Coronary artery (tissue), 2 donors: ENCODE measurements around the gene BAG3.

ENCODE experiments used
- DNase-seq: peaks from one replicate; pipeline ENCODE4 v3.0.0-alpha.2; 2017; ENCODE audit warnings: low spot score
- H3K27ac ChIP-seq, 2 donors: fragments of 200-600 bp; sonication (generic); one replicate each; pipeline ENCODE4 v1.5.1; 2016 to 2019
- H3K4me3 ChIP-seq: fragments of 200-600 bp; sonication (generic); 2 replicates; pipeline ENCODE4 v1.5.1; 2016; ENCODE audit warnings: mild to moderate bottlenecking, moderate library complexity
- TF ChIP-seq, protein P1 (sequence below): fragments of 200-600 bp; sonication (generic); IDR thresholded peaks from one replicate; pipeline ENCODE4 v1.5.1; 2019; ENCODE audit warnings: antibody characterized with exemption

BAG3 gene

GRCh38 chr10:119673271-119673670, 22.1 kb downstream of the BAG3 start:
- DNase-seq, result no peak
- Histone ChIP-seq H3K27ac (no peak overlapping the region), H3K4me3 (no peak overlapping the region)
- TF ChIP-seq, protein P1, sequence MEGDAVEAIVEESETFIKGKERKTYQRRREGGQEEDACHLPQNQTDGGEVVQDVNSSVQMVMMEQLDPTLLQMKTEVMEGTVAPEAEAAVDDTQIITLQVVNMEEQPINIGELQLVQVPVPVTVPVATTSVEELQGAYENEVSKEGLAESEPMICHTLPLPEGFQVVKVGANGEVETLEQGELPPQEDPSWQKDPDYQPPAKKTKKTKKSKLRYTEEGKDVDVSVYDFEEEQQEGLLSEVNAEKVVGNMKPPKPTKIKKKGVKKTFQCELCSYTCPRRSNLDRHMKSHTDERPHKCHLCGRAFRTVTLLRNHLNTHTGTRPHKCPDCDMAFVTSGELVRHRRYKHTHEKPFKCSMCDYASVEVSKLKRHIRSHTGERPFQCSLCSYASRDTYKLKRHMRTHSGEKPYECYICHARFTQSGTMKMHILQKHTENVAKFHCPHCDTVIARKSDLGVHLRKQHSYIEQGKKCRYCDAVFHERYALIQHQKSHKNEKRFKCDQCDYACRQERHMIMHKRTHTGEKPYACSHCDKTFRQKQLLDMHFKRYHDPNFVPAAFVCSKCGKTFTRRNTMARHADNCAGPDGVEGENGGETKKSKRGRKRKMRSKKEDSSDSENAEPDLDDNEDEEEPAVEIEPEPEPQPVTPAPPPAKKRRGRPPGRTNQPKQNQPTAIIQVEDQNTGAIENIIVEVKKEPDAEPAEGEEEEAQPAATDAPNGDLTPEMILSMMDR, result no peak

DNA sequence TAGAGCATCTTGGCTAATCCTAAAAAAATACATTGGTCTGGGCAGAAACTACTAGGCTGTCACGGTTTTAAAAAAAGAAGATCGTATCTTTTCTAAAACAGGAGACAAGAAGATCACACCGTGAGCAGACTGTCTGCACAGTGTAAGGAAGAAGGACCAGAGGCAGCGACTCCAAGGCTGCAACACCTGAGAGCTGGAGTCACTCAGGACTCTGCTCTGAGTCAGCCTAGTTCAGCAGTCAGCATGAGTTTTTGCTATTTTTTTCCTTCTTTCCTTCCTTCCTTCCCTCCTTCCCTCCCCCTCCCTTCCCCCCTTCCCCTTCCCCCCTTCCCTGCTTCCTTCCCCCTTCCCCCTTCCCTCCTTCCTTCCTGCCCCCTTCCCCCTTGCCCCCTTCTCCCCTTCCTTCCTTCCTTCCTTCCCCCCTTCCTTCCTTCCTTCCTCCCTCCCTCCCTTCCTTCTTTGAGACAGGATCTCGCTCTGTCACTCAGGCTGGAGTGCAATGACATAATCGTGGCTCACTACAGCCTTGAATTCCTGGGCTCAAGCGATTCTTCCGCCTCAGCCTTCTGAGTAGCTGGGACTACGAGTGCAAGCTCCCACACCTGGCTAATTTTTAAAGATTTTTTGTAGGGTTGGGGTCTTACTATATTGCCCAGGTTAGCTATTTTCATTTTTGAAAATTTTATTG, 24.4 kb downstream of the BAG3 start:
- Histone ChIP-seq H3K4me3 (no peak overlapping the region), H3K27ac (no peak overlapping the region)
- no peak for DNase-seq
- TF ChIP-seq, protein P1, result no peak

DNA sequence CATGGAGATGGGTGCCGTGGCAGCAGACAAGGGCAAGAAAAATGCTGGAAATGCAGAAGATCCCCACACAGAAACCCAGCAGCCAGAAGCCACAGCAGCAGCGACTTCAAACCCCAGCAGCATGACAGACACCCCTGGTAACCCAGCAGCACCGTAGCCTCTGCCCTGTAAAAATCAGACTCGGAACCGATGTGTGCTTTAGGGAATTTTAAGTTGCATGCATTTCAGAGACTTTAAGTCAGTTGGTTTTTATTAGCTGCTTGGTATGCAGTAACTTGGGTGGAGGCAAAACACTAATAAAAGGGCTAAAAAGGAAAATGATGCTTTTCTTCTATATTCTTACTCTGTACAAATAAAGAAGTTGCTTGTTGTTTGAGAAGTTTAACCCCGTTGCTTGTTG, 25.9 kb downstream of the BAG3 start:
- TF ChIP-seq, protein P1, result no peak
- Histone ChIP-seq H3K4me3 (no peak overlapping the region), H3K27ac (no peak overlapping the region)
- DNase-seq, result no peak

GRCh38 chr10:119677904-119678755, 26.9 kb downstream of the BAG3 start:
- Histone ChIP-seq H3K4me3 (no peak overlapping the region), H3K27ac (peak overlapping the region; percentile 63 to 73)
- TF ChIP-seq, protein P1, result no peak
- no peak for DNase-seq

GRCh38 chr10:119679480-119679829, 28.3 kb downstream of the BAG3 start:
- TF ChIP-seq, protein P1, result no peak
- H3K4me3 ChIP-seq, result no peak overlapping the region
- H3K27ac ChIP-seq, result peak overlapping the region; percentile 22 to 71
- no peak for DNase-seq

DNA sequence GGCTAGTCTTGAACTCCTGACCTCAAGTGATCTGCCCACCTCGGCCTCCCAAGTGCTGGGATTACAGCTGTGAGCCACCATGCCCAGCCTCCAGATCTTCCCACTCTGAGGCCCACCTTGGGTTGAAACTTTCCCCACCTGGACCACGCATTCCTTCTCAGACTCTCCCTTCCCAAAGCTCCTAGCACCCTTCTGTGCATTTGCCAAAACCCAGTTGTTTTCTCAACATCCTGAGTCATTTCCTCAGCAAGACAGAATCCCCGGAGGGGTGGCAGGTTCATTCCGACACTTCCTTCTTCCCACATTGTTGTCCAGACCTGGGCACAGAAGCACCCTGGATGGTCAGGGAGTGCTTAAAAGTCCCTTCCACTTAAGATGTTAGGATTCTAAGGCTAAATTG, 28.9 kb downstream of the BAG3 start:
- Histone ChIP-seq H3K4me3 (no peak overlapping the region), H3K27ac (peak overlapping the region; percentile 22 to 71)
- TF ChIP-seq, protein P1, result no peak
- DNase-seq, result no peak
